Duodenal mucosa (tissue), 2 donors: ENCODE measurements around the gene TNPO3.

Experiments used
- H3K27ac ChIP-seq: one replicate; pipeline ENCODE4 v1.7.0; 2013; ENCODE audit warnings: low read depth, low read length
- H3K27me3 ChIP-seq, 2 donors: one replicate each; pipeline ENCODE4 v1.7.0; 2013; ENCODE audit warnings: low read length in 2 of 2, control low read depth in 1 of 2; ENCODE audit not compliant: insufficient read depth in 2 of 2, control insufficient read depth in 1 of 2
- H3K36me3 ChIP-seq, 2 donors: one replicate each; pipeline ENCODE4 v1.7.0; 2013; ENCODE audit warnings: low read length in 2 of 2, control low read depth in 1 of 2; ENCODE audit not compliant: insufficient read depth in 2 of 2, control insufficient read depth in 1 of 2
- H3K4me1 ChIP-seq, 2 donors: one replicate each; pipeline ENCODE4 v1.7.0; 2013; ENCODE audit warnings: low read length in 2 of 2, control low read depth in 1 of 2; ENCODE audit not compliant: insufficient read depth in 2 of 2, control insufficient read depth in 1 of 2
- H3K4me3 ChIP-seq, 2 donors: one replicate each; pipeline ENCODE4 v1.7.0; 2013; ENCODE audit warnings: low read length in 2 of 2, low read depth in 1 of 2
- H3K9ac ChIP-seq, 2 donors: one replicate each; pipeline ENCODE4 v1.7.0; 2013; ENCODE audit warnings: low read length in 2 of 2, low read depth in 1 of 2
- H3K9me3 ChIP-seq, 2 donors: one replicate each; pipeline ENCODE4 v1.7.0; 2013; ENCODE audit warnings: low read length in 2 of 2, control low read depth in 1 of 2; ENCODE audit not compliant: control insufficient read depth in 1 of 2

The TNPO3 gene

GRCh38 chr7:128909625-128910568 is 145.0 kb downstream of the TNPO3 start:
- Histone ChIP-seq H3K4me1 (peaks cover 7 to 14% of the 10 kb centered on the region in 2 donors), H3K4me3 (peak overlapping the region; percentile 23 to 36), H3K9ac (no peak overlapping the region), H3K9me3 (no peaks in the 10 kb centered on the region), H3K27ac (no peak overlapping the region), H3K27me3 (peaks cover 26 to 35% of the 10 kb centered on the region in 2 donors), H3K36me3 (no peaks in the 10 kb centered on the region)

DNA sequence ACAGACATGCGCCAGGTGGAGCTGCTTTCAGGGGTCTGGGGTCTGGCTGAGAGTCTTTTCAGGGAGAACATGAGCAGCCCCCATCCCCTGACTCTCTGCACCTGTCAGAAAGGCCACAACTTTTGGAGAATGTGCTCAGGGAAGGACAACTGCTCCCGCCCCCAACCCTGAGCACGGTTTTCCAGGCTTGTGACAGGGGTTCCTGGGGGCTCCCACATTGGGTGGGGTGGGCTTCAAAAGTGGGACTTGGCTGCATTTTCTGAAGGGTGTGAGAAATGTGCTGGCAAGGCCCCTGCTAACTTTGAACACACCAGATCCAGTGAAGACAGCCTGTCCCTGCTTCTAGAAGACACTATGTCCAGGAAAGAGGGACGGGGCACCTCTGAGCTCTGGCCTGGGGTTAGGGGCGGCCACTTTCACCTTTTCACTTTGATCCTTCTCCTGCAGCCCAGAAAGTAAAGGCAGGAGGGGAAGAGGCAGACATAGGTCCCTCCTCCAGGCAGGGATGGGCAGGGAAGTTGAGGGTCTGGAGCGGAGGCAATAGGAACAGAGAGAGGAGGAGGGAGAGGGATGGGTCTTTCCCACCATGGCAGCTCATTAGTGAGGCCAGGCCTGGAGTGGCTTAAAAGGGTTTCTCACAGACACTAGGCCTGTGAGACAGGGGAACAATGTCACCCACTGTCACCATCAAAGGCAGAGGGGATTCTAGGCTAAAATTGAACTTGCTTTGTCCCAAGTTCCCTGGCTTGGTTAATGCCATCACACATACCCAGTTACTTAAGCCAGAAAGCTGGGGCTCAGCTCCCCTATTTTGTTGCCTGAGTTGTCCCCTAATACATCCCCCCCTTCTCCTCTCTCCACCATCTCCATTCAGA is 145.9 kb downstream of the TNPO3 start:
- no peak overlapping the region for H3K9ac ChIP-seq
- H3K9me3 ChIP-seq, result no peaks in the 10 kb centered on the region
- peaks cover 7 to 9% of the 10 kb centered on the region in 2 donors for H3K4me1 ChIP-seq
- peaks cover 21 to 26% of the 10 kb centered on the region in 2 donors for H3K27me3 ChIP-seq
- no peaks in the 10 kb centered on the region for H3K36me3 ChIP-seq
- H3K27ac ChIP-seq, result no peak overlapping the region
- H3K4me3 ChIP-seq, result no peak overlapping the region

DNA sequence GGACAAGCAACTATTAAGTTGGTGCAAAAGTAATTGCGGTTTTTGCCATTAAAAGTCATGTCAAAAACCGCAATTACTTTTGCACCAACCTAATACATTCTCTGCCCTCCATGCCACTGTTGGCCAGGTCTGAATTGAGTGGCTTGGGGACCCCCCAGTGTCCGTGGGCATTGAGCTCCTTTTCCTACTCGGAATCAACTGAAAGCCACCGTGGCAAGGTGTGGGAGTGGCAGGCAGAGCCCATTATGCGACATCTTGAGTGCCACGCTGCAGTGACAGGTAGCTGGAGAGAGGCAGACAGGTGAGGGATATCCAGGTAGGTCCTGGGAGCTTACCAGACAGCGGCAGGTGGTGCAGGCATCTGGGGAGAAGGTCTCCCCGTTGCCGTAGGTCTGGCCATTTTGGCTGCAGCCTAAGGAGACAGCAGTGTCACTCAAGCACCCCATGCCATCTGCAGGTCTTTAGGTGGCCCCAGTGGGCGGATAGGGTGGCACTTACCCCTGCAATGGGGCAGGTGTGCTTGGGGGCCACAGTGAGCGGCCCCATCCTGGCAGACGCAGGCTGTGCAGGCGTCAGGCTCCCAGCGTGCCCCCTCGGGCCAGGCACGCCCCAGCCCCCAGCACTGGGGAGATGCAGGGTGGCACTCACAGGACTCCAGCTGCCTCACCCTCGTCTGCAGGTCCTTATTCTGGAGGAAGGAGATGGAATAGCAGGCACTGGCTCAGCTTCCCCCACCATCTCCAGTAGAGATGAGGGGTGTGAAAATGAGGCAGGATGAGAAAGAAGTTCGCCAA is 147.9 kb downstream of the TNPO3 start:
- H3K4me3 ChIP-seq, result no peak overlapping the region
- no peak overlapping the region for H3K27ac ChIP-seq
- peaks cover 19 to 24% of the 10 kb centered on the region in 2 donors for H3K27me3 ChIP-seq
- H3K36me3 ChIP-seq, result no peaks in the 10 kb centered on the region
- H3K4me1 ChIP-seq, result peaks cover 9 to 10% of the 10 kb centered on the region in 2 donors
- H3K9me3 ChIP-seq, result no peaks in the 10 kb centered on the region
- H3K9ac ChIP-seq, result no peak overlapping the region

- no peak overlapping the region for H3K27ac ChIP-seq
- H3K36me3 ChIP-seq, result no peaks in the 10 kb centered on the region
- no peak overlapping the region for H3K9ac ChIP-seq
- no peak overlapping the region for H3K4me3 ChIP-seq
- peaks cover 19 to 22% of the 10 kb centered on the region in 2 donors for H3K27me3 ChIP-seq
- no peaks in the 10 kb centered on the region for H3K9me3 ChIP-seq
- H3K4me1 ChIP-seq, result peaks cover 9 to 10% of the 10 kb centered on the region in 2 donors
Observed at GRCh38 chr7:128906001-128906765, 148.7 kb downstream of the TNPO3 start.

- Histone ChIP-seq H3K4me3 (no peak overlapping the region), H3K27ac (no peak overlapping the region), H3K9ac (no peak overlapping the region), H3K9me3 (no peaks in the 10 kb centered on the region), H3K4me1 (peaks cover 1 to 5% of the 10 kb centered on the region in 2 donors), H3K27me3 (peaks cover 8 to 10% of the 10 kb centered on the region in 2 donors), H3K36me3 (no peaks in the 10 kb centered on the region)
Observed at GRCh38 chr7:128904381-128905197, 150.3 kb downstream of the TNPO3 start.
